ENCODE results near the gene LPP.

GRCh38 chr3:188489639-188490405, 335.9 kb downstream of the LPP start:
- TF ChIP-seq CTCF (IDR thresholded peaks at IDR 0.05; ENCODE audit: low read depth, low read length, poor library complexity, severe bottlenecking) (no peak), EZH2phosphoT487 (IDR thresholded peaks at IDR 0.05; ENCODE audit: borderline replicate concordance, low read length) (no peak)
